Choroid plexus epithelial cell (primary cell): ENCODE results near the gene WDR6.

Experiments
- DNase-seq: peaks from one replicate; pipeline ENCODE4 v3.0.0-alpha.2; 2010; ENCODE audit warnings: low read depth
- H3K4me3 ChIP-seq: 2 replicates; pipeline ENCODE4 v1.5.1; 2011; ENCODE audit warnings: low read depth, mild to moderate bottlenecking, control low read depth, low read length, moderate library complexity
- TF ChIP-seq, protein P1 (sequence below): conservative IDR thresholded peaks from 2 replicates; pipeline ENCODE4 v1.5.1; 2011; ENCODE audit warnings: low read depth, mild to moderate bottlenecking, control low read depth, inconsistent platforms, low read length, moderate library complexity

WDR6 gene

GRCh38 chr3:49007068-49007770 lies at the start of gene WDR6:
TSS of gene WDR6 (plus strand) at chr3:49007391. CDS start at chr3:49007432, 41 bp downstream.
- TF ChIP-seq, protein P1, sequence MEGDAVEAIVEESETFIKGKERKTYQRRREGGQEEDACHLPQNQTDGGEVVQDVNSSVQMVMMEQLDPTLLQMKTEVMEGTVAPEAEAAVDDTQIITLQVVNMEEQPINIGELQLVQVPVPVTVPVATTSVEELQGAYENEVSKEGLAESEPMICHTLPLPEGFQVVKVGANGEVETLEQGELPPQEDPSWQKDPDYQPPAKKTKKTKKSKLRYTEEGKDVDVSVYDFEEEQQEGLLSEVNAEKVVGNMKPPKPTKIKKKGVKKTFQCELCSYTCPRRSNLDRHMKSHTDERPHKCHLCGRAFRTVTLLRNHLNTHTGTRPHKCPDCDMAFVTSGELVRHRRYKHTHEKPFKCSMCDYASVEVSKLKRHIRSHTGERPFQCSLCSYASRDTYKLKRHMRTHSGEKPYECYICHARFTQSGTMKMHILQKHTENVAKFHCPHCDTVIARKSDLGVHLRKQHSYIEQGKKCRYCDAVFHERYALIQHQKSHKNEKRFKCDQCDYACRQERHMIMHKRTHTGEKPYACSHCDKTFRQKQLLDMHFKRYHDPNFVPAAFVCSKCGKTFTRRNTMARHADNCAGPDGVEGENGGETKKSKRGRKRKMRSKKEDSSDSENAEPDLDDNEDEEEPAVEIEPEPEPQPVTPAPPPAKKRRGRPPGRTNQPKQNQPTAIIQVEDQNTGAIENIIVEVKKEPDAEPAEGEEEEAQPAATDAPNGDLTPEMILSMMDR, result peak; percentile 52
- peak within 1 kb of the TSS; percentile 90 for H3K4me3 ChIP-seq
- DNase-seq, result peak; percentile 99

DNA sequence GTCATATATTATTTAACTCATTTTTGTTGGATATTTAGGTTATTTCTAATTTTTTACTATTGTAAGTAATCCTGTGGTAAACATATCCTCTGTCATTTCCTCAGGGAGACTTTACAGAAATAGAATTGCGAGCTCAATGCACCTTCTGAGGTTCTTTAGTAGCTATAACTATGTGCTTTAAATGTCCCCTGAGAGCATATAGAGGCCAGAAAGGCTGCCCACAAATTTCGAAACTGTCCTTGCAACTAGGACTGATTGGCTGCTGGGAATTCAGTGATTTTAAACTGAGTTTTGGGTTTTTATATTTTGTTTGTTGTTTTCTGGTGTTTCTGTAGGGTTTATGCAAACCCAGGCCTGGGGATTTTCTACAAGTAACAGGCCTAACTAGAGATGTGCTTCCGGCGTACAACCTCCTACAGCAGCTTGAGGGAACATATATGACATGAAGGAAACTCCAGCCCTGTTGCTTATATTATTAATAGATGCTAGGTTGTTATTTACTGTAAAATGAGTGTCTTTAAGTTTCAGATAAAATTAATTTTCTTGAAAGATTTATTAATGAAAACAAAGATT lies 46.3 kb upstream of the WDR6 start:
- DNase-seq, result peak; percentile 59
- H3K4me3 ChIP-seq, result no peak overlapping the region
- TF ChIP-seq, protein P1, result no peak

- no peak overlapping the region for H3K4me3 ChIP-seq
- TF ChIP-seq, protein P1, result no peak
- DNase-seq, result no peak
These were observed 44.9 kb upstream of the WDR6 start for GRCh38 chr3:48962340-48962739.

DNA sequence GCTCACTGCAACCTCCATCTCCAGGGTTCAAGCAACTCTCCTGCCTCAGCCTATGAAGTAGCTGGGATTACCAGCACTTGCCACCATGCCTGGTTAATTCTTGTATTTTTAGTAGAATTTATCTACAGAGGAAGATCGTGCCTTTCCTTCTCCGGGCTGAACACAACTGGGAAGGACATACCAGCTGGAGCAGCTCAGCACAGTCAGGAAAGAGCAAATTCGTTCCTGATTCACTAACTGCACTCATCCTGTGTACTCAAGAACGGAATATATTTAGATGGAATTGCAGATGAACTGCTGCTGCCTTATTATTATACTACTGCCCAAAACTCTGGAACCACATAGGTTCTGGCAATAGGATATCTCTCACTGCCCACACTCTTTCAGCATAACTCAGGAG lies 44.3 kb upstream of the WDR6 start:
- no peak overlapping the region for H3K4me3 ChIP-seq
- TF ChIP-seq, protein P1, result no peak
- DNase-seq, result no peak

GRCh38 chr3:48963591-48963990 lies 43.6 kb upstream of the WDR6 start:
- H3K4me3 ChIP-seq, result no peak overlapping the region
- no peak for DNase-seq
- TF ChIP-seq, protein P1, result no peak

- no peak overlapping the region for H3K4me3 ChIP-seq
- DNase-seq, result peak; percentile 31
- TF ChIP-seq, protein P1, result no peak
These were observed 40.8 kb upstream of the WDR6 start for GRCh38 chr3:48966367-48966766.
